HEK293 (cell line): ENCODE data around the gene SLC35B4.

Source experiments
- CTCF ChIA-PET: fragments of 350-600 bp; formaldehyde crosslinking; extraction: SDS; loops from one replicate; lab custom pipeline; 2021; ENCODE audit warnings: antibody characterized with exemption; lab: Yijun Ruan, JAX
- POLR2A ChIA-PET: fragments of 300-600 bp; formaldehyde crosslinking; extraction: SDS; loops from one replicate; lab custom pipeline; 2020; ENCODE audit warnings: antibody characterized with exemption, inconsistent platforms; lab: Yijun Ruan, JAX
- H3K27ac ChIP-seq: fragments of 200-500 bp; sonication (Bioruptor generic); 2 replicates; pipeline ENCODE4 v1.5.1; 2014; ENCODE audit warnings: low read depth, low read length, control low read depth, inconsistent platforms; ENCODE audit errors: extremely low read depth
- H3K36me3 ChIP-seq, 2 experiments: fragments of 200-500 bp in 1 of 2; sonication (Bioruptor generic) in 1 of 2; 1 replicate in 1 of 2; 2 replicates in 1 of 2; pipeline ENCODE4 v1.5.1; 2014 to 2017; ENCODE audit warnings: inconsistent platforms in 2 of 2, low read length in 2 of 2; ENCODE audit not compliant: control insufficient read depth in 2 of 2, insufficient read depth in 1 of 2
- H3K4me1 ChIP-seq: fragments of 200-500 bp; sonication (Bioruptor generic); 2 replicates; pipeline ENCODE4 v1.5.1; 2014; ENCODE audit warnings: mild to moderate bottlenecking, low read length, inconsistent platforms; ENCODE audit not compliant: control insufficient read depth, insufficient read depth
- H3K4me3 ChIP-seq: 2 replicates; pipeline ENCODE4 v1.5.1; 2011; ENCODE audit warnings: low read depth, mild to moderate bottlenecking, control low read depth, low read length, moderate library complexity
- H3K9me3 ChIP-seq: fragments of 200-500 bp; sonication (Bioruptor generic); 2 replicates; pipeline ENCODE4 v1.5.1; 2014; ENCODE audit warnings: low read depth, low read length, inconsistent platforms; ENCODE audit not compliant: control insufficient read depth, insufficient read depth
- GLIS2 ChIP-seq: fragments of 450-650 bp; formaldehyde crosslinking; IDR thresholded peaks from 2 replicates; pipeline ENCODE4 v1.5.1; 2016; ENCODE audit warnings: missing biosample characterization, missing genetic modification characterization
- SCRT2 ChIP-seq: fragments of 450-650 bp; formaldehyde crosslinking; IDR thresholded peaks from 2 replicates; pipeline ENCODE4 v1.5.1; 2016; ENCODE audit warnings: missing biosample characterization, missing genetic modification characterization
- YY1 ChIP-seq: fragments of 450-650 bp; formaldehyde crosslinking; IDR thresholded peaks from 2 replicates; pipeline ENCODE4 v1.5.1; 2018; ENCODE audit warnings: missing biosample characterization, missing genetic modification characterization
- ZBTB20 ChIP-seq: fragments of 450-650 bp; formaldehyde crosslinking; IDR thresholded peaks from 2 replicates; pipeline ENCODE4 v1.5.1; 2016; ENCODE audit warnings: missing biosample characterization, missing genetic modification characterization
- ZBTB48 ChIP-seq: fragments of 450-650 bp; formaldehyde crosslinking; IDR thresholded peaks from 2 replicates; pipeline ENCODE4 v1.5.1; 2016; ENCODE audit warnings: missing biosample characterization, missing genetic modification characterization
- ZNF146 ChIP-seq: fragments of 450-650 bp; formaldehyde crosslinking; IDR thresholded peaks from 2 replicates; pipeline ENCODE4 v1.5.1; 2016; ENCODE audit warnings: missing biosample characterization, missing genetic modification characterization
- ZNF148 ChIP-seq: fragments of 450-650 bp; formaldehyde crosslinking; IDR thresholded peaks from 2 replicates; pipeline ENCODE4 v1.5.0; 2017; ENCODE audit warnings: missing biosample characterization, missing genetic modification characterization, borderline replicate concordance
- ZNF155 ChIP-seq: fragments of 450-650 bp; formaldehyde crosslinking; IDR thresholded peaks from 2 replicates; pipeline ENCODE4 v1.5.1; 2016; ENCODE audit warnings: missing biosample characterization, missing genetic modification characterization
- ZNF174 ChIP-seq: fragments of 450-650 bp; formaldehyde crosslinking; IDR thresholded peaks from 2 replicates; pipeline ENCODE4 v1.5.0; 2017; ENCODE audit warnings: missing biosample characterization, mild to moderate bottlenecking, missing genetic modification characterization
- ZNF202 ChIP-seq: fragments of 450-650 bp; formaldehyde crosslinking; IDR thresholded peaks from 2 replicates; pipeline ENCODE4 v1.5.1; 2016; ENCODE audit warnings: missing biosample characterization, missing genetic modification characterization, borderline replicate concordance
- ZNF335 ChIP-seq: fragments of 450-650 bp; formaldehyde crosslinking; conservative IDR thresholded peaks from 2 replicates; pipeline ENCODE4 v1.5.1; 2016; ENCODE audit warnings: missing biosample characterization, missing genetic modification characterization
- ZNF391 ChIP-seq: fragments of 450-650 bp; formaldehyde crosslinking; IDR thresholded peaks from 2 replicates; pipeline ENCODE4 v1.5.1; 2016; ENCODE audit warnings: low read depth, missing biosample characterization, missing genetic modification characterization, borderline replicate concordance
- ZNF529 ChIP-seq: fragments of 450-650 bp; formaldehyde crosslinking; IDR thresholded peaks from 2 replicates; pipeline ENCODE4 v1.5.1; 2017; ENCODE audit warnings: missing genetic modification characterization, missing biosample characterization; ENCODE audit not compliant: insufficient replicate concordance
- ZNF664 ChIP-seq: fragments of 450-650 bp; formaldehyde crosslinking; IDR thresholded peaks from 2 replicates; pipeline ENCODE4 v1.5.1; 2016; ENCODE audit warnings: missing biosample characterization, missing genetic modification characterization
- ZNF707 ChIP-seq: fragments of 450-650 bp; formaldehyde crosslinking; IDR thresholded peaks from 2 replicates; pipeline ENCODE4 v1.5.1; 2016; ENCODE audit warnings: missing biosample characterization, missing genetic modification characterization
- TF ChIP-seq, protein P1 (sequence below): fragments of 450-650 bp; formaldehyde crosslinking; IDR thresholded peaks from 2 replicates; pipeline ENCODE4 v1.5.1; 2016; ENCODE audit warnings: missing biosample characterization, missing genetic modification characterization
- TF ChIP-seq, protein P2 (sequence below): fragments of 450-650 bp; formaldehyde crosslinking; IDR thresholded peaks from 2 replicates; pipeline ENCODE4 v1.5.1; 2016; ENCODE audit warnings: missing biosample characterization, missing genetic modification characterization
- TF ChIP-seq, protein P3 (sequence below): fragments of 450-650 bp; formaldehyde crosslinking; conservative IDR thresholded peaks from 2 replicates; pipeline ENCODE4 v1.5.1; 2016; ENCODE audit warnings: low read depth, missing biosample characterization, missing genetic modification characterization
- TF ChIP-seq, protein P4 (sequence below): fragments of 450-650 bp; formaldehyde crosslinking; IDR thresholded peaks from 2 replicates; pipeline ENCODE4 v1.5.1; 2017; ENCODE audit warnings: missing biosample characterization, missing genetic modification characterization

Gene SLC35B4

DNA sequence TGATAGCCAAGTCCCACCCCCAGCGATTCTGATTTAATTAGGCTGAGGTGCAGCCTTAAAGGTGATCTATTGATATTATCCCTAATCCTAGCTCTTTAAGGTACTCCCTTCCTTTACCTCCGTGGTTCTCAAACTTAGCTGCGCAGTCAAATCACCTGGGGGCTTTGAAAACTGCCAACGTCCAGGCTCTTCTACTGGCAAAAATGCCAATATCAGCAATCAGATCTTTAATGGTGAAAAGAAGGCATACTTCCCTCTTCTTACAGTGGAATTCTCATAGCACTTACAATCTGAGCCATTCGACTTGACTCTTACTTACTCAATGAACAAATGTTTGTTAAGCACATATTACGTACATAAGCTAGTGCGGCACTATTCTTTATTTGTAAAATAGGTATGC, 704 bp upstream of the SLC35B4 start:
- no peaks in the 10 kb centered on the region for H3K36me3 ChIP-seq
- TF ChIP-seq ZNF155 (tag by site-specific recombination) (no peak), ZBTB48 (tag by site-specific recombination) (no peak), ZNF174 (no peak), ZNF664 (tag by site-specific recombination) (0 out of 2 replicates have a peak, but pooled peaks have one; percentile 13), ZNF529 (tag by site-specific recombination) (no peak), GLIS2 (tag by site-specific recombination) (no peak), YY1 (tag by site-specific recombination) (no peak)
- H3K4me1 ChIP-seq, result no peaks in the 10 kb centered on the region
- CTCF ChIA-PET, result interaction anchor here (0.8 to 1.1 kb wide), 5 partner anchors 10 to 103 kb away, joined by 3 to 7 read pairs (median 5); no protein-coding TSS in a partner anchor
- H3K4me3 ChIP-seq, result peak overlapping the region; percentile 17
- POLR2A ChIA-PET, result interaction anchor here (0.7 to 1.5 kb wide), 6 partner anchors 8 to 232 kb away, joined by 3 to 5 read pairs (median 4); partner anchors contain the start of gene LRGUK
- H3K9me3 ChIP-seq, result no peaks in the 10 kb centered on the region
- H3K27ac ChIP-seq, result no peak overlapping the region

- H3K9me3 ChIP-seq, result no peaks in the 10 kb centered on the region
- H3K27ac ChIP-seq, result peak overlapping the region; percentile 18; the same call in 1 of the 2 replicates
- H3K36me3 ChIP-seq, result peaks cover 0 to 8% of the 10 kb centered on the region in 2 experiments; a peak in 1 of 3 replicates
- CTCF ChIA-PET, result interaction anchor here (0.6 to 1.1 kb wide), 3 partner anchors 42 to 875 kb away, joined by 4 to 5 read pairs (median 5); no protein-coding TSS in a partner anchor
- POLR2A ChIA-PET, result interaction anchor here (0.7 to 1.6 kb wide), 6 partner anchors 9 to 1234 kb away, joined by 3 to 6 read pairs (median 4); partner anchors contain the start of gene CHCHD3
- H3K4me1 ChIP-seq, result no peaks in the 10 kb centered on the region
- peak overlapping the region; percentile 92 for H3K4me3 ChIP-seq
- TF ChIP-seq, protein P1, sequence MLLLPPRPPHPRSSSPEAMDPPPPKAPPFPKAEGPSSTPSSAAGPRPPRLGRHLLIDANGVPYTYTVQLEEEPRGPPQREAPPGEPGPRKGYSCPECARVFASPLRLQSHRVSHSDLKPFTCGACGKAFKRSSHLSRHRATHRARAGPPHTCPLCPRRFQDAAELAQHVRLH (tag by site-specific recombination), result no peak
- TF ChIP-seq SCRT2 (tag by site-specific recombination), result 0 out of 2 replicates have a peak, but pooled peaks have one; percentile 40
- no peak for TF ChIP-seq ZNF335 (tag by site-specific recombination)
- TF ChIP-seq ZNF707 (tag by site-specific recombination), result no peak
- no peak for TF ChIP-seq ZNF148 (tag by site-specific recombination)
- TF ChIP-seq, protein P2, sequence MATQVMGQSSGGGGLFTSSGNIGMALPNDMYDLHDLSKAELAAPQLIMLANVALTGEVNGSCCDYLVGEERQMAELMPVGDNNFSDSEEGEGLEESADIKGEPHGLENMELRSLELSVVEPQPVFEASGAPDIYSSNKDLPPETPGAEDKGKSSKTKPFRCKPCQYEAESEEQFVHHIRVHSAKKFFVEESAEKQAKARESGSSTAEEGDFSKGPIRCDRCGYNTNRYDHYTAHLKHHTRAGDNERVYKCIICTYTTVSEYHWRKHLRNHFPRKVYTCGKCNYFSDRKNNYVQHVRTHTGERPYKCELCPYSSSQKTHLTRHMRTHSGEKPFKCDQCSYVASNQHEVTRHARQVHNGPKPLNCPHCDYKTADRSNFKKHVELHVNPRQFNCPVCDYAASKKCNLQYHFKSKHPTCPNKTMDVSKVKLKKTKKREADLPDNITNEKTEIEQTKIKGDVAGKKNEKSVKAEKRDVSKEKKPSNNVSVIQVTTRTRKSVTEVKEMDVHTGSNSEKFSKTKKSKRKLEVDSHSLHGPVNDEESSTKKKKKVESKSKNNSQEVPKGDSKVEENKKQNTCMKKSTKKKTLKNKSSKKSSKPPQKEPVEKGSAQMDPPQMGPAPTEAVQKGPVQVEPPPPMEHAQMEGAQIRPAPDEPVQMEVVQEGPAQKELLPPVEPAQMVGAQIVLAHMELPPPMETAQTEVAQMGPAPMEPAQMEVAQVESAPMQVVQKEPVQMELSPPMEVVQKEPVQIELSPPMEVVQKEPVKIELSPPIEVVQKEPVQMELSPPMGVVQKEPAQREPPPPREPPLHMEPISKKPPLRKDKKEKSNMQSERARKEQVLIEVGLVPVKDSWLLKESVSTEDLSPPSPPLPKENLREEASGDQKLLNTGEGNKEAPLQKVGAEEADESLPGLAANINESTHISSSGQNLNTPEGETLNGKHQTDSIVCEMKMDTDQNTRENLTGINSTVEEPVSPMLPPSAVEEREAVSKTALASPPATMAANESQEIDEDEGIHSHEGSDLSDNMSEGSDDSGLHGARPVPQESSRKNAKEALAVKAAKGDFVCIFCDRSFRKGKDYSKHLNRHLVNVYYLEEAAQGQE, result no peak
- TF ChIP-seq, protein P3, sequence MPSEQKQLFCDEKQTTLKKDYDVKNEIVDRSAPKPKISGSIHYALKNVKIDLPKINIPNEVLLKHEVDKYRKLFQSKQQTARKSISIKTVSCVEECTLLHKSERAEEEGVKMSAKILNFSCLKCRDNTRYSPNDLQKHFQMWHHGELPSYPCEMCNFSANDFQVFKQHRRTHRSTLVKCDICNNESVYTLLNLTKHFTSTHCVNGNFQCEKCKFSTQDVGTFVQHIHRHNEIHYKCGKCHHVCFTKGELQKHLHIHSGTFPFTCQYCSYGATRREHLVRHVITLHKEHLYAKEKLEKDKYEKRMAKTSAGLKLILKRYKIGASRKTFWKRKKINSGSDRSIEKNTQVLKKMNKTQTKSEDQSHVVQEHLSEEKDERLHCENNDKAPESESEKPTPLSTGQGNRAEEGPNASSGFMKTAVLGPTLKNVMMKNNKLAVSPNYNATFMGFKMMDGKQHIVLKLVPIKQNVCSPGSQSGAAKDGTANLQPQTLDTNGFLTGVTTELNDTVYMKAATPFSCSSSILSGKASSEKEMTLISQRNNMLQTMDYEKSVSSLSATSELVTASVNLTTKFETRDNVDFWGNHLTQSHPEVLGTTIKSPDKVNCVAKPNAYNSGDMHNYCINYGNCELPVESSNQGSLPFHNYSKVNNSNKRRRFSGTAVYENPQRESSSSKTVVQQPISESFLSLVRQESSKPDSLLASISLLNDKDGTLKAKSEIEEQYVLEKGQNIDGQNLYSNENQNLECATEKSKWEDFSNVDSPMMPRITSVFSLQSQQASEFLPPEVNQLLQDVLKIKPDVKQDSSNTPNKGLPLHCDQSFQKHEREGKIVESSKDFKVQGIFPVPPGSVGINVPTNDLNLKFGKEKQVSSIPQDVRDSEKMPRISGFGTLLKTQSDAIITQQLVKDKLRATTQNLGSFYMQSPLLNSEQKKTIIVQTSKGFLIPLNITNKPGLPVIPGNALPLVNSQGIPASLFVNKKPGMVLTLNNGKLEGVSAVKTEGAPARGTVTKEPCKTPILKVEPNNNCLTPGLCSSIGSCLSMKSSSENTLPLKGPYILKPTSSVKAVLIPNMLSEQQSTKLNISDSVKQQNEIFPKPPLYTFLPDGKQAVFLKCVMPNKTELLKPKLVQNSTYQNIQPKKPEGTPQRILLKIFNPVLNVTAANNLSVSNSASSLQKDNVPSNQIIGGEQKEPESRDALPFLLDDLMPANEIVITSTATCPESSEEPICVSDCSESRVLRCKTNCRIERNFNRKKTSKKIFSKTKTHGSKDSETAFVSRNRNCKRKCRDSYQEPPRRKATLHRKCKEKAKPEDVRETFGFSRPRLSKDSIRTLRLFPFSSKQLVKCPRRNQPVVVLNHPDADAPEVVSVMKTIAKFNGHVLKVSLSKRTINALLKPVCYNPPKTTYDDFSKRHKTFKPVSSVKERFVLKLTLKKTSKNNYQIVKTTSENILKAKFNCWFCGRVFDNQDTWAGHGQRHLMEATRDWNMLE (tag by site-specific recombination), result no peak
- no peak for TF ChIP-seq ZNF146
- TF ChIP-seq ZNF202 (tag by site-specific recombination), result no peak
- no peak for TF ChIP-seq ZBTB20 (tag by site-specific recombination)
- no peak for TF ChIP-seq ZNF391 (tag by site-specific recombination)
- TF ChIP-seq, protein P4, sequence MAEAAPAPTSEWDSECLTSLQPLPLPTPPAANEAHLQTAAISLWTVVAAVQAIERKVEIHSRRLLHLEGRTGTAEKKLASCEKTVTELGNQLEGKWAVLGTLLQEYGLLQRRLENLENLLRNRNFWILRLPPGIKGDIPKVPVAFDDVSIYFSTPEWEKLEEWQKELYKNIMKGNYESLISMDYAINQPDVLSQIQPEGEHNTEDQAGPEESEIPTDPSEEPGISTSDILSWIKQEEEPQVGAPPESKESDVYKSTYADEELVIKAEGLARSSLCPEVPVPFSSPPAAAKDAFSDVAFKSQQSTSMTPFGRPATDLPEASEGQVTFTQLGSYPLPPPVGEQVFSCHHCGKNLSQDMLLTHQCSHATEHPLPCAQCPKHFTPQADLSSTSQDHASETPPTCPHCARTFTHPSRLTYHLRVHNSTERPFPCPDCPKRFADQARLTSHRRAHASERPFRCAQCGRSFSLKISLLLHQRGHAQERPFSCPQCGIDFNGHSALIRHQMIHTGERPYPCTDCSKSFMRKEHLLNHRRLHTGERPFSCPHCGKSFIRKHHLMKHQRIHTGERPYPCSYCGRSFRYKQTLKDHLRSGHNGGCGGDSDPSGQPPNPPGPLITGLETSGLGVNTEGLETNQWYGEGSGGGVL (tag by site-specific recombination), result no peak
Observed at GRCh38 chr7:134315679-134316538, 821 bp downstream of the SLC35B4 start.
